Measurements from ENCODE around the gene TMOD4.
A peak's percentile ranks its signal among the peaks of the same experiment; 100 is the strongest.

Gene TMOD4

DNA sequence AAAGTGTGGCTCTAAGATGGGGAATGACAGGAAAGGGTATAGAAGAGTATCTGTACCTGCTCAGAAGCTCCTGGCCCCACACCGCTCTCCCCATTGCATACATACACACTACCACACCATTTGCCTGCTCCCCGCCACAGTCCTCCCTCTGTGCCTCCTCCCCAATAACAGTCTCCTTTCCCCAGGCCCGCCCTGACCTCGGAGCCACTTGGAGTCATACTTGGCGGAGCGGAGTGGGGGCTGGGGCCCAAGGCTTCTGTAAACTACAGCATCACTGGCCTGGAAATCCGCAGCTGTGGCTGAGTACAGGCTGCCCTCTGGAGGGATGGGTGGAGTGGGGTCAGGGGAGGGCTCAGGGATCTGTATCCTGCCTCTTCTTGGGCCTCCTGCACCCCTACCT, 38.0 kb downstream of the TMOD4 start:
- no peak for DNase-seq

DNA sequence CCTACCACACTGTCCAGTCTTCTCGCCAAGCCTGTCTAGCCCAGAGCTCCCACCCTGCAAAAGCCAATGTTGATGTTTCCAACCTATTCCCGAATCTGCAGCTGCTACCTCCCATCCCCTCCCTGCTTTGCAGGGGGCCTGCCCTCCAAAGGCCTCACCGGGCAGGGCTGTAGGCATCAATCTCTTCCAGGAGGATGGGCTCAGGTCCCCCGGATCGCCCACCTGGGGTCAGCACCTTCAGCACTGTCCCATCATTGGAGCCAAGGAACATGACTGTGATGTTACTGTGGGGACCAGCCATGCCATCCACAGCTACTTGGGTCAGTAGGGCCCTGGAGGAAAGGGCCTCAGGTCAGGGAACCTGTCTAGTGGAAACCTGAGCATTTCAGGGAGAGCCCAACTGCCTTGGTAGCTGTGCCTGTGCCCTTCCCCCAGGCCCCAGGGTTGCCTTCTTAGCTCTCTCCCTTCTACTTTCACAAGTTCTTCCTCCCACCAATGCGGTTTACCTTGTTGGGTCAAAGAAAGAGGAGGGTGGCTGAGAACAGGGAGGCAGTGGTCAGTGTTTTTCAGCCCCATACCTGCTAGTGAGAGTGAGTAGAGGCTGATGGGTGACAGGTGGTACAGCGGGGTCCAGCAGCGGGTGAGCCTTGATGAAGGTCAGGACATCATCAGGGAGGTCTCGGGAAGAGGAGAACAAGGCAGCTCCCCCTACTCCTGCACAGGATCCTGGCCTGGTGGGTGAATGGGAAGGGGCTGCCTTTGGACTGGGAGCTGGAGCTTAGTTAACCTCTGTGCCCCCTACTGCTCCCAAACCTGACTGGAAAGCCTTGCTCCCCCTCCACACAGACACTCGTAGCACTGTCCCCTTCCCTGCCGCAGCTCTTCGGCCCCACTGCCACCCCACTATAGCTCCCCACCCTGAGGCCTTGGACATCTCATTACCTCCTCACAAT, 40.1 kb downstream of the TMOD4 start:
- DNase-seq, result no peak

GRCh38 chr1:151134991-151135390, 40.8 kb downstream of the TMOD4 start:
- DNase-seq, result no peak

DNA sequence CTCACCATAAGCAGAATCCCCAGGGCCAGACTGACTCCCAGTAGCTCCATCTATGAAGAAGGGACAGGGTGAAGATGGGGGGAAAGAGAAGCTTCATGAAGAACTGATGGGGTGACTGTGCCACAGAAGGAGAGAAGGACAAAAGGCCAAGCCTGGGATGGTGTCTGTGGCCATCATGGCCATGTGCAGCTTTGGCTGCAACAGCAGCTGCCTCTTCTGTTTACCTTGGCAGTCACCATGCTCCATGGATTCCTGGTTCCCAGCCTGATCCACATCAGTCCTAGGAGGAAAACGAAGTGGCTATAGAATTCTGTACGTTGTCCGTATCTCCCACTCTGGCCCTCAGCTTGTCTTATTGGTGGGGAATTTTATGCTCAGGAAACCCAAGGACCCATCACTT, 41.4 kb downstream of the TMOD4 start:
- DNase-seq, result no peak

DNA sequence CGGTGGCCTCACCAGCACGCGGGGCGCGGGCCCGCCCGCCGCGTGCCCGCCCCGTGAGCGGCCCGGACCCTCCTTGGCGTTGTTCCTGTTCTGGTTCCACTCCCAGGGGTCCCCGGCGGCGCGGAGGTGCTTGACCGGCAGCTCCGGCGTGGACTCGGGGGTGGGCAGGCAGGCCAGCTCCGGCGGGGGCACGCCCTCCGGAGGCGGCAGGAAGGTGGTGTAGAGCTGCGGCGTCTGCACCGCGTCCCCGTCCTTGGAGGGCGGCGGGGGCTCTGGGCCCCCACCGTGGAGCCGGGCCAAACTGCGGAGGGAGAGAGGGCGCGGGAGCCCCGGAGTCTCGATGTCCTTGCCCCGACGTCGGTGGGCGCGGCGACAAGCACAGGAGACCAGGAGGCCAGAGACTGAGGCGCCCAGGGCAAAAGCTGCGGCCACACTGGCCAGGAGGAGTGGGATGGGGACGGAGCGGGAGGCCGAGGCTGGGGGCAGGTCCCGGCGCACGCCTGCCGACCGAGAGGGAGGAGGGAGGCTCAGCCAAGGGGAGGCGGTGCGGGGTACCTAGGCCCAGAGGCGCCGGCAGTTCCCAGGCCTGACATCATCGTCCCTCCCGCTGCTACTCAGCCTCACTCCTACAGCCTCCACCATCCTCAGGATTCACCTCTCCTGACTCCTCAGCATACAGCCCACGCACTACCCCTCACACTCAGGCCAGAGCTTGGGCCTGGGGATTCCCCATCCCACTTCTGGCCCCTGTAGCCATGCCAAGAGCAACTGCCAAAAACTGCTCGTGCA, 42.6 kb downstream of the TMOD4 start:
- DNase-seq, result no peak

GRCh38 chr1:151132335-151133017, 43.3 kb downstream of the TMOD4 start:
- DNase-seq, result no peak

DNA sequence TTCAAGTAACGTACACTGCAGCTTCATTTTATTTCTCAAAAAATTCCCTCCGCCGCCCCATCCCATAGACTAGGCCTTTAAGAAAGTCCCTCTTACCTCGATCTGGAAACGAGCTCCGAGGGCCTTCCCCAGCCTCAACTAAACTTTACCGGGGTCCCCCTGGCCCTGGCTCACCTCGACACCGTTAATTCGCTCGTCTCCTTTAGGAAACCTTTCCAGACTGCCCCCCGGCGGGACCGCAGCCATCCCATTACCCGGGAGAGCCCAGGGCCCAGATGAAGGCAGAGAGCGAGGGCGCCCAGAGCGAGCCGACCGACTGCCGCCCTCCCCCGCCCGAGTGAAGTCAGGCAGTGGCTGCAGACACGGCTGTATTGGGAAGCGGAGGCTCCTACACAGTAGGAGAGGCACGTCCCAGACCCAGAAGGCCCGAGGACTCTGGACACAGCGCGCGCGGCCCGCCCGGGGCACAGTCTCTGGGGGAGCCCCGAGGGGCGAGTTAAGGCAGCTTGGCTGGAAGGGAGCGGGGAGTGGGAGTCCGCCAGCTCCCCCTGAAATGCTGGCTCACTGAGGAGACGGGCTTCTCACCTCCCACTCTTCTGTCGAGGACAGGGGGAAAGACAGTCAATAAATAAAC, 44.0 kb downstream of the TMOD4 start:
- no peak for DNase-seq

DNA sequence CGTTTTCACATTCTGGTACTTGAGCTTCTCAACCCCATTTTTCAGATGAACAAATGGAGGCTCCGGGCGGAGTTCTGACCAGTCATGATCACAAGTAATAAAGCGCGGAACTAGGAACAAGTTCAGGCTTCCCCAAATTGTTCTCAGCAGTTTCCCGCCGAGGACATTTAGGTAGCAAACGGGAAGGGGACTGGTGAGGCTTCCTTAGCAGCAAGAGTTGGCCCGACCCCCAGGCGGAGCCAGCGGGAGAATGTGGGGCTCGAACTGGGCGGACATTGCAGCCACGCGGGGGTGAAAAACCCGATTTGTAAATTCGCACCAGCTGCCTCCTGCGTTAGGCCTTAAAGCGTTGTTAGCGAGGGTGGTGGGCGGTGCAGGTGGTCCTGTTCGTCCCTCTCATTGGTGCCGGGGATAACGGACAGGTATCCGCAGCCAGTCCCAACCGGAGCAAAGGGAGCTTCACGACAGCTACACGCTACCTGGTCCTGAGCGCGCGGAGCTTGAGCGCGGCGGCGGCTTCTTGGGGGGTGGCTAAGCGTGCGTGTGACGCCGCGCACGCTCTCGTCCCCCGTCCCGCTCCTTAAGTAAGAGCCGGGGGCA, 44.7 kb downstream of the TMOD4 start:
- DNase-seq, result peak; percentile 78 to 83

DNA sequence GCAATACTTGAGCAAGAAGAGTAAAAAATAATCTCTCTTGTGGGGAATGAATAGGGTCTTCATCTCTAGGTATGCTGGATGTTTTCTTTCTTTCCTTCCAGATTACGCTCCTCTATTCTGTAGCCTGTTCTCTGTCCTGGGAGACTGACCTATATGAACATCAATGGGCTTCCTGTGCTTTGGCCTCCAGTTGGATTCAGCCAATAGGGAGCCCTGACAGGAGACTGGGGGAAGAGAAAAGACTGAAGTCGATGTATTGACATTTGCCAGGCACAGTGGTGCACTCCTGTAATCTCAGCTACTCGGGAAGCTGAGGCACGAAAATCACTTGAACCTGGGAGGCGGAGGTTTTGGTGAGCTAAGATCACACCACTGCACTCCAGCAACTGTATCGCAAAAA, 47.0 kb downstream of the TMOD4 start:
- DNase-seq, result no peak

DNA sequence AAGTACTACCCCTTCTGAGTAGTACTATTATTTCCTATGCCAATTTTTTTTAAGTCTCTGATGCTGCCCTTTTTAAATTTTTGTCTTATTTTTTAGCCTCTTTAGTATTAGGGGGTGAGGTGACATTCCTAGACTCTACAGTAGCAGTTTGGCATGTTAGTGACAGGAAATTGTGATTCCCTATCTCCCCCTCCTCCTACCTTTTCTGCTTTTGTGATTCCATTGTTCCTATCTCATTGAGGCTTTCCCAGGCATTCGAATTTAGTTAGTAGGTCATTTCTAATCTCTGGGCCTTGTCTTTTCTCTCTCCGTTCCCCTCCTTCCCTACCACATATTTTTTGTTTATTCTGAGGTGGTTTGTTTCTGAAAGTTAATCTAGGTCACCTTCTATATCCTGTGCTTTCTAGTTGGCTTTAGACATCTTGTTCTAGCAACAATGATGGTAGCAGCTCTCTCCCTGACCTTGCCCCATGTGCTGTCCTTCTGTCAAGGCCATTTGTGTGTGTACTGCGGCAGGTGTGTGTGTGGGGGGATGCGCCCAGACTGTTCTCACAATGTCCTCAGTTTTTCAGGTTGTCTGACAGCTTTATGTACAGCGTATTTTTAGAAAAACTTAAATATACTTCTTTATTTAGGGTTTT, 50.9 kb downstream of the TMOD4 start:
- no peak for DNase-seq

Data from activated CD4-positive, alpha-beta T cell treated with anti-CD3 and anti-CD28 coated beads for 4 hours (primary cell).